SH-SY5Y (cell line): ENCODE measurements around the gene PCGF1.

Experiments
- GATA2 ChIP-seq: IDR thresholded peaks from 2 replicates; pipeline ENCODE4 v1.6.1; 2011; ENCODE audit warnings: mild to moderate bottlenecking, low read depth, low read length
- GATA3 ChIP-seq: IDR thresholded peaks from 2 replicates; pipeline ENCODE4 v1.6.1; 2011; ENCODE audit warnings: low read depth, mild to moderate bottlenecking, low read length, moderate library complexity

DNA sequence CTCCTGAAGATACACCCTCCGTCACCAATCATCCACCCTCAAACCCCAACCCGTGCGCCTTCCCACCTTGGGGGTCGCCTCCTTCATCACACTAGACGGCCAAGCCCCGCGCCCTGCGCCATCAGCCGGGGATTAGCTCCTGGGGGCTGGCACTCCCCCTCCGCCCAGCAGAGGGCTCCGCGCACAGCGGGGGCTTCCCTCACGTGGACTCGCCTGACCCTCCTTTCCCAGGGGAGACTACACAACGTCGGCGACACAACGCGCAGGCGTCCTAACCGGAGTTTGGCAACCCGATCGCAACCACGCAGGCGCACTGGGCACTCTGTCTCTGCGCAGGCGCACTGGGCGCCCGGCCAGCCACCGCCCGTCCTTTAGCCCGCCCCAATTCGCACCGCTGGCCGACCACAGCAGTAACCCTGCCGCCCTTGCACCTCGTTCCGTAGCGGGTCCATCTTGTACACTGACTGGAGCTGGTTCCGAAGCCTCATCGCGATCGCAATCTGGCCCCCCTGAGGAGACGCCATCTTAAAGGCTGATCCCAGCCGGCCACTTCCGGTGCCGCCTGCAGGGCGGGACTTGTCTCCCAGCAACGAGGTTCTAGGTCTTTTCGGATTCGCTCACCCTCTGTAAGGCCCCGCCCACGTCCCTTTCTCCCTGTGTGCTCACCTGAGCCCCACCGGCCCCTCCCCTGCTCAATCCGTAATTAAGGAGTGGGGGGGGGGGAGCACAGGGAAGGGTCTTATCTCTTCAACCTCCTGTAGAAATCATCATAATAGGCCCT, at the start of gene PCGF1:
- TF ChIP-seq GATA2 (peak; percentile 87), GATA3 (no peak)
